ENCODE data around the gene TOLLIP. TPM values are rescaled to one million over a fixed set of nuclear protein-coding genes. Genes with fewer than 3 reads are reported as not detected.

The TOLLIP gene
- total RNA-seq, 4 donors from 2014 or later: 50.9 to 89.0 (median 54.9) TPM

- Histone ChIP-seq H3K36me3 (no peaks in the 10 kb centered on the region), H3K27me3 (no peaks in the 10 kb centered on the region), H3K4me3 (no peak overlapping the region), H3K27ac (peak overlapping the region in 2 of 4 donors; percentile 4 to 11), H3K9me3 (peaks cover 0 to 13% (median 2%) of the 10 kb centered on the region in 4 donors), H3K4me1 (no peaks in the 10 kb centered on the region)
- TF ChIP-seq POLR2A (IDR thresholded peaks at IDR 0.05) (no peak), CTCF (IDR thresholded peaks at IDR 0.05) (no peak), EP300 (IDR thresholded peaks at IDR 0.05) (no peak)
- 53 to 54% methylated on average over 11 of the region's 11 CpGs for WGBS, 2 donors
- no peak for DNase-seq (ENCODE audit: low spot score in 2 of 2)
These were observed 17.1 kb upstream of the TOLLIP start for GRCh38 chr11:1326435-1327063.

GRCh38 chr11:1323774-1324173 is 14.3 kb upstream of the TOLLIP start:
- Histone ChIP-seq H3K36me3 (no peaks in the 10 kb centered on the region), H3K9me3 (peaks cover 0 to 13% (median 2%) of the 10 kb centered on the region in 4 donors), H3K4me3 (no peak overlapping the region), H3K4me1 (no peaks in the 10 kb centered on the region), H3K27ac (no peak overlapping the region), H3K27me3 (peaks cover 0 to 4% of the 10 kb centered on the region in 2 donors)
- no peak for DNase-seq (ENCODE audit: low spot score in 2 of 2)
- WGBS, 2 donors: 47 to 56% methylated on average over 3 of the region's 3 CpGs
- TF ChIP-seq CTCF (IDR thresholded peaks at IDR 0.05): no peak
- no peak for TF ChIP-seq POLR2A (IDR thresholded peaks at IDR 0.05)
- no peak for TF ChIP-seq EP300 (IDR thresholded peaks at IDR 0.05)

GRCh38 chr11:1317993-1318392 is 8.6 kb upstream of the TOLLIP start:
- WGBS, 2 donors: 88 to 89% methylated on average over 8 of the region's 8 CpGs
- Histone ChIP-seq H3K36me3 (no peaks in the 10 kb centered on the region), H3K4me1 (no peaks in the 10 kb centered on the region), H3K4me3 (no peak overlapping the region), H3K27me3 (peaks cover 0 to 4% of the 10 kb centered on the region in 2 donors), H3K27ac (no peak overlapping the region), H3K9me3 (no peaks in the 10 kb centered on the region)
- DNase-seq (ENCODE audit: low spot score in 2 of 2): no peak
- no peak for TF ChIP-seq CTCF (IDR thresholded peaks at IDR 0.05)
- TF ChIP-seq EP300 (IDR thresholded peaks at IDR 0.05): no peak
- TF ChIP-seq POLR2A (IDR thresholded peaks at IDR 0.05): no peak

- no peak for DNase-seq (ENCODE audit: low spot score in 2 of 2)
- Histone ChIP-seq H3K4me1 (no peaks in the 10 kb centered on the region), H3K27ac (no peak overlapping the region), H3K36me3 (no peaks in the 10 kb centered on the region), H3K9me3 (no peaks in the 10 kb centered on the region), H3K4me3 (no peak overlapping the region), H3K27me3 (peaks cover 0 to 4% of the 10 kb centered on the region in 2 donors)
- WGBS, 2 donors: 91% methylated on average over 10 of the region's 10 CpGs
- TF ChIP-seq POLR2A (IDR thresholded peaks at IDR 0.05) (no peak), EP300 (IDR thresholded peaks at IDR 0.05) (no peak), CTCF (IDR thresholded peaks at IDR 0.05) (no peak)
These were observed 8.0 kb upstream of the TOLLIP start for GRCh38 chr11:1317432-1317831.

DNA sequence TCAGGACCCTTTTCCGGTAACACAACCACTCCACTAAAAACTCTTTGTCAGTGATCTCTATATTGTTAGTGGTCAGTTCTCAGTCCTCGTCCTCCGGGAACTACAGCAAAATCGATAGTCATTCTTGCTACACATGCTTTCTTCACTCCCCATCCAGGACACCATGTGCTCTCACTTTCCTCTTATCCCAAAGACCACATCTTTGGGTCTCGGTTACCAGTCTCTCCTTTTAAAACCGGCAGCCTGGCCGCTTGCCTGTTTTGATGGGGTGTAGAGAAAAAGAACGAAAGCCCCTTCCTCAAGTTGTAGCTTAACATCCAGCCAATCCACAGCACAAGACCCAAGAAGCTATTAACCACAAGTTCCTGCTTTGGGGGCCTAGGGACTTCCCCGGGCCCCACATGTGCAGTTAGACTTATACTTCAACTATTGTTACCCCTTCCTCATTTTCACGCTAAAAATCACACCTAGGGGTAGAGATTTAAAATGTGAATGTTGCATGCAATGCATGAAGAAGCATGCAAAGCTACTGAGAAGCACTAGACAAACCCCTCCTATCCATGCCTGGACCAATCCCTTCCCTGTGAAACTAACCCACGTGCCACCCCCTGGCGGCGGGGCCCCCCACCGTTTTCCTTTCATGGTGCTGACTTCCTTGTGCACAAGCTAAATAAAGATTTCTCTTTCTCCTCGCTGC is 1.5 kb upstream of the TOLLIP start:
- H3K4me1 ChIP-seq: peaks cover 0 to 45% (median 33%) of the 10 kb centered on the region in 4 donors
- 81 to 84% methylated on average over 15 of the region's 15 CpGs for WGBS, 2 donors
- no peak for DNase-seq (ENCODE audit: low spot score in 2 of 2)
- H3K4me3 ChIP-seq: no peak overlapping the region
- H3K9me3 ChIP-seq: peaks cover 0 to 6% (median 0%) of the 10 kb centered on the region in 4 donors
- TF ChIP-seq EP300 (IDR thresholded peaks at IDR 0.05): no peak
- no peak for TF ChIP-seq POLR2A (IDR thresholded peaks at IDR 0.05)
- H3K27ac ChIP-seq: peak overlapping the region in 3 of 4 donors; percentile 92 to 97 (median 94)
- peaks cover 0 to 3% (median 0%) of the 10 kb centered on the region in 3 donors for H3K36me3 ChIP-seq
- H3K27me3 ChIP-seq: no peaks in the 10 kb centered on the region

Data from tibial nerve (tissue), 4 donors.